NCI-H1436 (cell line): ENCODE data around the gene THEMIS.
"Not testable (repeated sequence)": the region's sequence is repeated elsewhere in the genome, so short reads cannot be mapped to it uniquely, and the experiment has no call there.

Source experiments
- DNase-seq: peaks from one replicate; lab custom pipeline; 2025; lab: John Stamatoyannopoulos, UW

The THEMIS gene

DNA sequence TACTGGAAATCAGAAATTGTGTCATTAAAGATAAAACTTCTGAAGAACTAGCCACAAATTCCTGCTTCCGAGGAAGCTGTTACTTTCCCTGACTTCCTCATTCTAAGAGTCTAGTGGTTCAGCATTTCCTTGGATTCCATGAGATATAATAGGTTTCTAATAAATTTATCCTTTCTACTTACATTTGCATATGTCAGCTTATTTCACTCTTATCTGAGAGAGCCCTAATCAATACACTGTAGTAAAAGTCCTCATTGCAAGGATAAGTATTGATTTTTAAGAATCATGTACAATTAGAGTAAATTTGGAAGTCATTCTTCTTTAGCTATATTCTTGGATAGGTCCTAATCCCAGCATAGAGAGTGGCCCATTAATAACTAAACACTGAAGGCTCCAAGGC, 16.9 kb upstream of the THEMIS start:
- DNase-seq: no peak

DNA sequence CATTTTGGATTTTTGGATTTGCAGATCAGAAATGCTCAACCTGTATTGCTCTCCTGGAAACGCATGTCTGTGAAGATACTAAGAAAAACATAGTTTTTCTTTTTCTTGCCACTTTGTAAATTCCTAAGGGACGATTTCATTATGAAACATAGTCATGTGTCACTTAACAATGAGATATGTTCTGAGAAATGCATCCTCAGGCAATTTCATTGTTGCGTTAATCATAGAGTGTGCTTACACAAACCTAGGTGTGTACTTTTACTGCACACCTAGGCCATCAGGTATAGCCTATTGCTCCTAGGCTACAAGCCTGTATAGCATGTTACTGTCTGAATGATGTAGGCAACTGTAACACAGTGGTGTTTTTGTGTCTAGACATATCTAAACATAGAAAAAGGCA, 13.4 kb upstream of the THEMIS start:
- DNase-seq: no peak

DNA sequence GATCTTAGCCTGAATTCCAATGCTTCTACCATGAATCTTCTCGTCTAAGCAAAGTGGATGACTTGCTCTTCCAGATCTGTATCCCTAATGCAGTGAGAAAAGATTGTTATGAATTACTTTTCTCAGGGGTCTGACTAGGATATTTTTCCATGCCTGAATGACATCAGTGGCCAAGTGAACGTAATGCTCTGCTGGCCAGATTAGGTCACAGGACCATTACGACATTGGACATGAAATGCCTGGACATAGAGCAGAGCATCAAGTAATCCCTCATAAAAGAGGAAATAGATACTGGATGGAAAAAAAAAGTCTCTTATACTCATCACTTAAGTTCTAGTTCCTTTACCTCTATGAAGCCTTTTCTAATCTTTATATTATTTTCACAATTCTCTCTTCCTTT, 12.1 kb upstream of the THEMIS start:
- no peak for DNase-seq

GRCh38 chr6:127907960-127908640, 7.2 kb upstream of the THEMIS start:
- no peak for DNase-seq

- no peak for DNase-seq
Measured at GRCh38 chr6:127904160-127904559, 3.3 kb upstream of the THEMIS start.

DNA sequence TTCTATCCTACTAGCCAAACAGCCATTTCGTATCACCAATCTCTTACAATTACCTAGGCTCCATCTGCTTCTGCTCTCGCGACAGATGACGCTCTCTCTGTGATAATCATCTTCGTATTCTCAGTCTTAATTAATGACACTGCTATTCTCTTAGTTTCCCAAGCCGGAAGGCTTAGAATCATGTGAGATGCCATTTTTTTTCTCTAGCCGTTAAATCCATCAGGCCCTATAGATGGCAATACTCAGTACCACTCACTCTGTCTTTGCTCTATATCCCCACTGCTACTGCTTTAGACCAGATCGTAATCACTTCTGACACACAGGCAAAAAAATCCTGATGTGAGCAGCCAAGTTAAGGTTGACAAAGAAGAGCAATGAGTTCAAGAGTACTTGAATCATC, 2.1 kb upstream of the THEMIS start:
- no peak for DNase-seq

GRCh38 chr6:127897484-127897883, 3.4 kb downstream of the THEMIS start:
- no peak for DNase-seq

DNA sequence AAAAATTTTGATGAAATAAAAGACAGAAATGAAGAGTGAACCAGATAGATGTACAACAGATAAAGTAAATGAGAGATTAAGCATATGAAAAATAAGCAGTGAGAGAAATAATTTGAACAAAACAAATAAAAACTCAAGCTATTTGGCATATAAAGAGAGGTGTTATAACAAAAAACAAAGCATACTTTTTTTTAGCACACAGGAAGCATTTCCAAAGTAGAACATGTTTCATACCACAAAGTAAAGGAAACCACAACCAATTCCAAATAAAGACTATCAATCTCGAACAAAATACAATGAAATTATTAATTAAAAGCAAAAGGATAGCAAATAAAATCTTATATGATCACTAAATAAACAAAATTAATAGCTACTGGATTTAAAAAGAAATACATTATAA, 6.8 kb downstream of the THEMIS start:
- no peak for DNase-seq

DNA sequence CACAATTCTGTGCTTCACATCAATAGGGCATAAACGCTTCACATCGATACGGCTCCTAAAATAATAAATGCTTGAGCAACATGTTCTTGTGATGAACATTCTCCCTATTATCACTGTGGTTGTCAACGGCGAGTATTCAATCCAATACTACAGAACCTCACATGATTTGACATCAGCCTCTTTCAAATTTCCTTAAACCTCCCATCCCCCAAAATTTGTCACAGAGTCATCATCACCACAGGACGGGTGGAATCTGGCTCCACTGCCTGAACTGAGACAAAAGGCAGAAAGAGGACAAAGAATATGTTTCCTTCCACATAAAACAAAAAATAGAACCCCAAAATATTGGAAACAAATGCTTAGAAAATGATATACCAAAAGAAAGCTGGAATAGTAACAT, 7.3 kb downstream of the THEMIS start:
- DNase-seq: no peak

GRCh38 chr6:127891731-127892326, 9.0 kb downstream of the THEMIS start:
- DNase-seq: no peak

GRCh38 chr6:127886603-127887002, 14.3 kb downstream of the THEMIS start:
- DNase-seq: no peak

- DNase-seq: no peak
Measured at GRCh38 chr6:127884134-127884533, 16.7 kb downstream of the THEMIS start.

- not testable (repeated sequence) for DNase-seq
Measured at GRCh38 chr6:127881949-127882348, 18.9 kb downstream of the THEMIS start.

DNA sequence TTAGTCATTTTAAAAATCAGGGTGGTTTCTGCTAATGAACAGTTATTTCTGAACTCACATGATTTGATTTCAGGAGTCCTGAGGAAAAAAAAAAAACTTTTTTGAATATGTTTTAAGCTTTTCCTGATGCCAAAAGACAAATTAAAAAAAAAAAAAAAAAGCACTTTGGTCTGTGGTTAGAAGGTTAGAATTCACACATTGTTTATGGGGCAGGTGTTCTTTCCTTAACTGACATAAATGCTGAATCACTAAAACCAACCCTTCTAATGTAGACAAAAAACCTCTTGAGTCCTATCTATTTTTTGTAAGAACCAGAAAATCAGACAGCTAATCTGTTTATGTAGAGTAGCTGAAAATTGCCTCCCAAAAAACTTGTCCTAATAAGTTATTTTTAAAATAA, 20.4 kb downstream of the THEMIS start:
- no peak for DNase-seq

DNA sequence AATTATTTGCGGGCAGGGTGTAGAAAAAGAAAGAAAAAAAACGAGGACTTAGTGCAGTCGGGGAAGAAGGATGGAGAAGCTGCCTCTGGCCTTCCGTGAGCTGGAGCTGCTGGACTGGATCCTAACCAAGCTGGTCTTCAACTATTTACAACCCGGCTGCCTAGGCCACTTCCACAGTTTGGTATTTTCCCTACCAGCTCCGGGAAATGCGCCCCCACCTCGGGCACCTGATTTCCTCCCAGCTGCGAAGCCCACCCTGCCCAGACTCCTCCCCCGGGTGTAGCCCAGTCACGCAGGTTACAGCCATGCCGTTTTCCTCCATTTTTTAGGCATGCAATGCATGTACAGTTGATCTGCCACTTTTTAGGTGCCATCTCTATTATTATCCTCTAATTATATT, 21.2 kb downstream of the THEMIS start:
- DNase-seq: peak; percentile 54

DNA sequence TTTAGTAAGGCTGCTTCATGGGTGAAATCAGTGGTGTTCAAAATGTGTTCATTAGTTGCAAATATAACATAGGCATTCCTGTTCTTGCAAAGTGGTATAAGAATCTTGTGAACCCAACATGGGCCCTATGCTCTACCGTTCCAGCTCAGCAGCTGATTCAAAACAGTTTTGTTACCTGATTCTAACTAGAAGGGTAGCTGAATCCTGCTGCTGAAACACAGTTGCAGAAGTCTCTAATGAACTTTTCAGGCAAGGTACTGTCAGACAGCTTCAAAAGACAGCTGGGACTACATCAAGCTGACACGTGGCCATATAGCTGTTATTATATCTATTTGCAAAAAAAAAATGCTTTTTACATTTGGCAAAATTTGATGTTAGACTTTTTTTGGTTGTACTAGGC, 22.7 kb downstream of the THEMIS start:
- DNase-seq: no peak

DNA sequence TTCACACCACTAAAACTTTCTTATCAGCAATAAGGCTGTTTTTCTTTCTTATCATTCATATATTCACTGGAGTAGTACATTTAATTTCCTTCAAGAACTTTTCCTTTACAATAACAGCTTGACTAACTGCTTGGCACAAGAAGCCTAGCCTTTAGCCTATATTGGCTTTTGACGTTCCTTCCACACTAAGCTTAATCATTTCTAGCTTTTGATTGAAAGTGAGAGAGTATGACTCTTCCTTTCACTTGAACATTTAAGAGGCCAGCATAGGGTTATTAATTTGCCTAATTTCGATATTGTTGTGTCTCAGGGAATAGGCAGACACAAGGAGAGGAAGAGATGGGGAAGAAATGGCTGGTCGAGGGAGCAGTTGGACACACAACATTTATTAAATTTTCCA, 23.6 kb downstream of the THEMIS start:
- no peak for DNase-seq

- no peak for DNase-seq
Measured at GRCh38 chr6:127869772-127870404, 31.0 kb downstream of the THEMIS start.

GRCh38 chr6:127869183-127869582, 31.7 kb downstream of the THEMIS start:
- no peak for DNase-seq

DNA sequence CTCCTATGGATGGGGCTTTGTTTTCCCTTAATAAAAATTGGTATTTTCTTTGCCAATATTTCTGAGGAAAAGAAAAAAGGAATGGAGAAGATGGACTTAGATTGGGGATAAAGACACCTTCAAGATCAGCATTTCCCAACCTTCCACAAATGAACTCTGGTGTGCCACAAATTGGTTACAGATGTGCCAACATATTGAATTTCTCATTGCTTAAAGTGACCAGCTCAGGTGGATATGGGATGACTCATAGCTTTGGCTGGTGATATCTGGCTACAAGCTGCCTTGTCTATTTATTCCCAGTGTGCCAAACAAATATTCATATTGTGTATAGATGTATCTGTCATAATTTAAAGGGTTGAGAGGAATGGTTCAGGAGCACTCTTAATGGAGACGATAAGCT, 32.5 kb downstream of the THEMIS start:
- no peak for DNase-seq

DNA sequence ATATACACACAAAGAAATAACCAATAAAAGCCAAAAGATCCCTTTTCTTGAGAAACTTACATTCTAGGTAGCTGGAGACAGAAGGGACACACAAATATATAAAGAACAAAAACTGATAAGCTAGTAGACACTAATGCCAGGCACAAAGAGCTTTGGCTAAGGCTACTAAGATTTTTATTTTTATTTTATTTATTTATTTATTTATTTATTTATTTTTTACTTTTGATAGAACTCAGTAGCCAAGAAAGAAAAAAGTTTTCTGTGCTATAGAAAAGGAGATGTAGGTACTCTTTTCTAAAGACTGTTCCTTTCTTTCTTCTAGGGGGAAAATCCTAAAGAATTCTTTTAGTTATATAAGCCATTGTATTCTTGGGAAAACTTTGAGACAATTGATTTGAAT, 34.1 kb downstream of the THEMIS start:
- DNase-seq: no peak

DNA sequence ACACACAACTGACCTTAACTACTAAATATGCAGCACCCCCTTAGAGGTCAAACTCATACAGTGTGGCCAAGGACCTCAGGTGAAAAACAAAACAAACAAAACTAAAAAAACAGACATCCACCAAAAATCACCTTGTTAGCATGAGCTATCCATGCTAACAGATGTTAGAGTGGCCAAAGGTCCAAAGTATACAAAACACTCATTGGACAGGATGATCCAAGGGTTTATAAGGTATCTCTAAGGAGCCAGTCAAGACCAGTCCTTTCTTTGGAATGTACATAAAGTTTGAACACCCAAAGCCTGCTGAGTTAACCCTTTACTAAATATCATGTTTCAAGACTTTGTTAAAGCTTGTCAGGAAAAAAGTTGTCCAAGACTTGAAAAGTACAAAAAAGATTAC, 35.8 kb downstream of the THEMIS start:
- DNase-seq: no peak

DNA sequence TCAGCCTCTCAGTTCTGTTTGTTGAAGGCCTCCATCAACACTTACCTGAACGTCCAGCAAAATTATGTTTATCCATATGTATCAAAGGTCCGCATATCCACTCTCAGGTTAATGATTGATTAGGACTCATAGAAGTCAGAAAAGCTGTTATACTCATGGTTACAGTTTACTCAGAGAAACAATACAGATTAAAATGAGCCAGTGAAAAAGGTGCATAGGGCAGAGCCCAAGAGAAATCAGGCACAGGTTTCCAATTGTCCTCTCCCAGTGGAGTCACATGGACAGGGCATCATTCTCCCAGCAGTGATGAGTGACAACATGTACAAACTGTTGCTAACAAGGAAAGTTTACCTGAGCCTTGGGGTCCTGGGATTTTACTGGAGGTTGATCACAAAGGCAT, 36.2 kb downstream of the THEMIS start:
- no peak for DNase-seq

- no peak for DNase-seq
Measured at GRCh38 chr6:127860723-127861122, 40.1 kb downstream of the THEMIS start.
